Measurements from ENCODE around the gene ADGRB2.

The ADGRB2 gene

DNA sequence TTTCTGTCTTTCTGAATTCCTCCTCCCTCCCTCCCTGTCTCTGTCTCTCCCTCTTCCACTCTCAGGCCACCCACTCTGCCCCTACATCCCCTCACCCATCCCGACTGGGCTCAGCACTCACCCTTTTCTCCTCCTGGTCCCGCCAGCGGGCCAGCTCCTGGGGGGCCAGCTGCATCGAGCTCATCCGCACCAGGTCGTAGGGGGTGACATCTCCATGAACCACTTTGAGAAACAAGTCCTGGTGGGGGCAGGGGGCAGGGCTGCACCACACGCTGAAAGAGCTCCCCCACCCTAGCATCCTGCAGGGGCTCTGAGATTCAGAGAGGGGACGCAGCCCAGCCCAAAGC, 33.9 kb upstream of the ADGRB2 start:
- TF ChIP-seq, protein P1, sequence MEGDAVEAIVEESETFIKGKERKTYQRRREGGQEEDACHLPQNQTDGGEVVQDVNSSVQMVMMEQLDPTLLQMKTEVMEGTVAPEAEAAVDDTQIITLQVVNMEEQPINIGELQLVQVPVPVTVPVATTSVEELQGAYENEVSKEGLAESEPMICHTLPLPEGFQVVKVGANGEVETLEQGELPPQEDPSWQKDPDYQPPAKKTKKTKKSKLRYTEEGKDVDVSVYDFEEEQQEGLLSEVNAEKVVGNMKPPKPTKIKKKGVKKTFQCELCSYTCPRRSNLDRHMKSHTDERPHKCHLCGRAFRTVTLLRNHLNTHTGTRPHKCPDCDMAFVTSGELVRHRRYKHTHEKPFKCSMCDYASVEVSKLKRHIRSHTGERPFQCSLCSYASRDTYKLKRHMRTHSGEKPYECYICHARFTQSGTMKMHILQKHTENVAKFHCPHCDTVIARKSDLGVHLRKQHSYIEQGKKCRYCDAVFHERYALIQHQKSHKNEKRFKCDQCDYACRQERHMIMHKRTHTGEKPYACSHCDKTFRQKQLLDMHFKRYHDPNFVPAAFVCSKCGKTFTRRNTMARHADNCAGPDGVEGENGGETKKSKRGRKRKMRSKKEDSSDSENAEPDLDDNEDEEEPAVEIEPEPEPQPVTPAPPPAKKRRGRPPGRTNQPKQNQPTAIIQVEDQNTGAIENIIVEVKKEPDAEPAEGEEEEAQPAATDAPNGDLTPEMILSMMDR (IDR thresholded peaks at IDR 0.05), result no peak

GRCh38 chr1:31797216-31797615, 33.1 kb upstream of the ADGRB2 start:
- TF ChIP-seq, protein P1 (IDR thresholded peaks at IDR 0.05), result no peak

GRCh38 chr1:31796707-31797106, 32.6 kb upstream of the ADGRB2 start:
- TF ChIP-seq, protein P1 (IDR thresholded peaks at IDR 0.05), result no peak

- TF ChIP-seq, protein P1 (IDR thresholded peaks at IDR 0.05), result no peak
Observed at GRCh38 chr1:31795801-31796621, 31.9 kb upstream of the ADGRB2 start.

DNA sequence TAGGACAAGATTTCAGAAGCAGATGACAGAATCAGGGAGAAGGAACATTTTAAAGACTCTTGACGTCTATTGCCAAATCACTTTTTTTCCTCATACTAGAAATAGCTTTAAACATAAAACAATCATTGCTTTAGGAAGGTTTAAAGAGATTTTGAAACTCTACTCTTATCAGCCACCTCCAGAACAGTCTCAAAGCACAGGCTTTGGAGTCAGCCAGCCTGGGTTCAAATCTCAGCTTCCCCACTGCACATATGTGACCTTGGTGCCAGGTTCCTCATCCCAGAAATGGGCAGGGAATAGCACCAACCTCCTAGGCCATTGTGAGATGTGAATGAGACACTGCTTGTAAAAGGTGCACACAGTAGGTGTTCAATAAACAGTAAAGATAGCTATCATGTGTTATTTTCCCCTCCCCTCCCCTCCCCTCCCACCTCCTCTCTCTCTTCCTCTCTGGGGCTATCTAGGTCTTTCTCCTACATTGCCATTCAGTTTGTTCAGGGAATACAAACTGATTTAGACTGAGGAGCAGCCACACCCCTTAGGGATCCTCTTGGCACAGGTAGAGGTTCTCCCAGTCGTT, 31.0 kb upstream of the ADGRB2 start:
- TF ChIP-seq, protein P1 (IDR thresholded peaks at IDR 0.05), result no peak

- TF ChIP-seq, protein P1 (IDR thresholded peaks at IDR 0.05), result no peak
Observed at GRCh38 chr1:31793586-31794285, 29.6 kb upstream of the ADGRB2 start.

- TF ChIP-seq, protein P1 (IDR thresholded peaks at IDR 0.05), result no peak
Observed at GRCh38 chr1:31793086-31793485, 28.9 kb upstream of the ADGRB2 start.
